Activated CD4-positive, alpha-beta T cell treated with anti-CD3 and anti-CD28 coated beads, Interleukin-2, amount 10 ng/mL, durations not matched to agents 24 days and 14 days (primary cell): ENCODE measurements around the gene EEF1G. TPM values are rescaled to one million over a fixed set of nuclear protein-coding genes. Genes with fewer than 3 reads are reported as not detected.

Experiments used
- DNase-seq: peaks from one replicate; pipeline ENCODE4 v3.0.0; 2022
- H3K27ac Mint-ChIP-seq: one replicate; pipeline ENCODE4 v1.8.0; 2022; ENCODE audit warnings: mild to moderate bottlenecking, mixed read lengths
- H3K27me3 Mint-ChIP-seq: one replicate; pipeline ENCODE4 v1.8.0; 2022; ENCODE audit warnings: mixed read lengths
- H3K36me3 Mint-ChIP-seq: one replicate; pipeline ENCODE4 v1.8.0; 2022; ENCODE audit warnings: low read depth, mild to moderate bottlenecking, mixed read lengths
- H3K4me1 Mint-ChIP-seq: one replicate; pipeline ENCODE4 v1.8.0; 2021; ENCODE audit warnings: mixed read lengths
- H3K4me3 Mint-ChIP-seq: one replicate; pipeline ENCODE4 v1.8.0; 2022; ENCODE audit warnings: mild to moderate bottlenecking, moderate library complexity, mixed read lengths
- H3K9me3 Mint-ChIP-seq: one replicate; pipeline ENCODE4 v1.8.0; 2021; ENCODE audit warnings: mixed read lengths
- intact Hi-C: fragments of 100-400 bp; cut with micrococcal nuclease; formaldehyde crosslinking; loops from one replicate; pipeline ENCODE4 v1.15.1; 2023
- total RNA-seq: library from RNA; stranded (reverse); gene quantifications from 2 replicates; pipeline ENCODE4 v1.2.3, GENCODE V29; 2022

EEF1G gene
- total RNA-seq, 1 donor from 2014 or later = 1,271 TPM

- Mint-ChIP-seq H3K27me3 (no peaks in the 10 kb centered on the region), H3K4me3 (no peak overlapping the region), H3K36me3 (peaks cover 27% of the 10 kb centered on the region), H3K9me3 (no peaks in the 10 kb centered on the region), H3K27ac (no peak overlapping the region), H3K4me1 (peaks cover 2% of the 10 kb centered on the region)
- no peak for DNase-seq
- intact Hi-C loops = no loop called here
These were observed 60.1 kb downstream of the EEF1G start for GRCh38 chr11:62513626-62514025.

- H3K27me3 Mint-ChIP-seq = no peaks in the 10 kb centered on the region
- no peaks in the 10 kb centered on the region for H3K9me3 Mint-ChIP-seq
- no peak for DNase-seq
- H3K4me1 Mint-ChIP-seq = peaks cover 2% of the 10 kb centered on the region
- H3K27ac Mint-ChIP-seq = no peak overlapping the region
- intact Hi-C loops = no loop called here
- peaks cover 20% of the 10 kb centered on the region for H3K36me3 Mint-ChIP-seq
- H3K4me3 Mint-ChIP-seq = no peak overlapping the region
These were observed 60.7 kb downstream of the EEF1G start for GRCh38 chr11:62512961-62513360.

Other genes starting within 250 kb of the EEF1G start
- 3.6 and 5.8 TPM in 2 replicates for gene ASRGL1, start 236.4 kb downstream of the EEF1G start, total RNA-seq
- not detected in 2 replicates for gene SCGB1A1, start 154.9 kb downstream of the EEF1G start, total RNA-seq
- 88.8 and 91.5 TPM in 2 replicates for gene AHNAK, start 27.1 kb downstream of the EEF1G start, total RNA-seq
- 45.3 and 50.9 TPM in 2 replicates for gene TUT1, start 17.6 kb upstream of the EEF1G start, total RNA-seq
- 219 and 220 TPM in 2 replicates for gene MTA2, start 28.0 kb upstream of the EEF1G start, total RNA-seq
- gene EML3, start 38.9 kb upstream of the EEF1G start, total RNA-seq = 161 and 166 TPM in 2 replicates
- 2.3 and 3.1 TPM in 2 replicates for gene ROM1, start 39.4 kb upstream of the EEF1G start, total RNA-seq
- 80.3 and 91.4 TPM in 2 replicates for gene B3GAT3, start 48.1 kb upstream of the EEF1G start, total RNA-seq
- 251 and 257 TPM in 2 replicates for gene GANAB, start 72.7 kb upstream of the EEF1G start, total RNA-seq
- 36.5 and 36.6 TPM in 2 replicates for gene INTS5, start 79.4 kb upstream of the EEF1G start, total RNA-seq
- gene C11orf98, start 91.3 kb upstream of the EEF1G start, total RNA-seq = 143 and 147 TPM in 2 replicates
- gene CSKMT, start 91.4 kb upstream of the EEF1G start, total RNA-seq = 59.5 and 60.9 TPM in 2 replicates
- gene UQCC3, start 97.8 kb upstream of the EEF1G start, total RNA-seq = 8.6 and 9.4 TPM in 2 replicates
- gene LBHD1, start 98.4 kb upstream of the EEF1G start, total RNA-seq = 21.5 and 23.0 TPM in 2 replicates
- 118 and 121 TPM in 2 replicates for gene UBXN1, start 105.2 kb upstream of the EEF1G start, total RNA-seq
- 0.16 and 0.17 TPM in 2 replicates for gene LRRN4CL, start 115.6 kb upstream of the EEF1G start, total RNA-seq
- 29.6 and 32.4 TPM in 2 replicates for gene BSCL2, start 133.5 kb upstream of the EEF1G start, total RNA-seq
- gene GNG3, start 133.8 kb upstream of the EEF1G start, total RNA-seq = 0.24 TPM in 1 of 2 replicates, not detected in the other
- gene HNRNPUL2, start 153.6 kb upstream of the EEF1G start, total RNA-seq = 60.5 and 60.6 TPM in 2 replicates
- gene TTC9C, start 154.6 kb upstream of the EEF1G start, total RNA-seq = 32.7 and 33.3 TPM in 2 replicates
- gene ZBTB3, start 180.3 kb upstream of the EEF1G start, total RNA-seq = 7.5 and 11.1 TPM in 2 replicates
- 138 and 155 TPM in 2 replicates for gene POLR2G, start 187.7 kb upstream of the EEF1G start, total RNA-seq
- 20.1 and 20.2 TPM in 2 replicates for gene TAF6L, start 197.5 kb upstream of the EEF1G start, total RNA-seq
- gene TMEM179B, start 213.5 kb upstream of the EEF1G start, total RNA-seq = 32.9 and 36.3 TPM in 2 replicates
- 15.0 and 16.5 TPM in 2 replicates for gene TMEM223, start 218.1 kb upstream of the EEF1G start, total RNA-seq
- gene NXF1, start 231.5 kb upstream of the EEF1G start, total RNA-seq = 133 and 147 TPM in 2 replicates